Osteocyte (in vitro differentiated cells): ENCODE results near the gene ARSB. TPM values are rescaled to one million over a fixed set of nuclear protein-coding genes. Genes with fewer than 3 reads are reported as not detected.

Experiments
- DNase-seq: peaks from one replicate; pipeline ENCODE4 v3.0.0; 2021; ENCODE audit warnings: mixed read lengths; ENCODE audit not compliant: unreplicated experiment; ENCODE audit errors: extremely low spot score
- H3K27ac Mint-ChIP-seq: one replicate; pipeline ENCODE4 v1.8.0; 2021; ENCODE audit warnings: mild to moderate bottlenecking, mixed read lengths; ENCODE audit not compliant: unreplicated experiment
- H3K27me3 Mint-ChIP-seq: one replicate; pipeline ENCODE4 v1.8.0; 2021; ENCODE audit warnings: mixed read lengths; ENCODE audit not compliant: unreplicated experiment
- H3K36me3 Mint-ChIP-seq: one replicate; pipeline ENCODE4 v1.8.0; 2021; ENCODE audit warnings: mixed read lengths; ENCODE audit not compliant: unreplicated experiment
- H3K4me1 Mint-ChIP-seq: one replicate; pipeline ENCODE4 v1.8.0; 2021; ENCODE audit warnings: mixed read lengths; ENCODE audit not compliant: unreplicated experiment
- H3K4me3 Mint-ChIP-seq: one replicate; pipeline ENCODE4 v1.8.0; 2021; ENCODE audit warnings: mild to moderate bottlenecking, moderate library complexity, mixed read lengths; ENCODE audit not compliant: unreplicated experiment
- H3K9me3 Mint-ChIP-seq: one replicate; pipeline ENCODE4 v1.8.0; 2021; ENCODE audit warnings: mixed read lengths; ENCODE audit not compliant: unreplicated experiment
- total RNA-seq: library from RNA; stranded (reverse); gene quantifications from 2 replicates; pipeline ENCODE4 v1.2.1, GENCODE V29; 2021
- TF ChIP-seq, protein P1 (sequence below): fragments of 200-600 bp; sonication (generic); IDR thresholded peaks from 2 replicates; pipeline ENCODE4 v1.5.0; 2021; ENCODE audit warnings: antibody characterized with exemption, mild to moderate bottlenecking, moderate library complexity

ARSB gene
- total RNA-seq, 1 donor from 2014 or later = 34.9 TPM

DNA sequence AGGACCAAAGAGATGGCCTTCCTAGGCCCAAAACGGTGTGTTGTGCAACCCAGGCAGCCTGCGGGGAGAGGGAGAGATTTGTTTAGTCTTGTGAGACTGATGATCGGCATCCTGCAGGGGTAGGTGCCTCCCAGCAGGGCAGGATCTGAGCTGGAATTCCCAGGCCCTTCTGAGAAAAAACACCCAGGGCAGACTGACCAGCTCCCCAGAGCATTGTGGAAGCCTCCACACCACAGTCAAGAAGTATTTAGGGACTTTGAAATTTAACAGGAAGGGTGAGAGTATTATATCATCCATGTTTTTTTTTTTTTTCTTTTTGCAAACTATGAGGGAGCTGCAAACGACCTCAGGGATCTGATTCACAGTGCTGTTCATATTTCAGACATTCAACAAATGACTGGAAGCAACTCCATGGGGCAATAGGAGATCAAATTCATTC lies 232.0 kb downstream of the ARSB start:
- peak; percentile 75 for DNase-seq
- H3K27ac Mint-ChIP-seq = peak overlapping the region; percentile 74

DNA sequence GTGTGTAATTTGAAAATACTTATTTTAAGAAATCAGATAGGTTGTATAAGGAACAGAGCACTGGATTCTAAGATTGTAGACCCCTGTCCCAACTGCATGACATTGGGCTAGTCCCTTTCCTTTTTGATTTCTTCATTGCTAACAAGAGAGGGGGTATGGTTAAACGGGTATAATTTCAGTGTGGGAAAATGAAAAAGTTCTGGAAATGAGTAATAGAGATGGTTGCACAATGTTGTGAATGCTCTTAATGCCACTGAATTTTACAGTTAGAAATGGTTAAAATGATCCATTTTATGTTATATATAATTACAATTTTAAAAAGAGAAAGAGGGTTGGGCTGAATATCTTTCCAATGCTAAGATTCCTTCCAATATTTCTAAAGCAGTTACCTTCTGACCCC lies 233.2 kb downstream of the ARSB start:
- no peak for DNase-seq
- Mint-ChIP-seq H3K4me1 (peaks cover 83% of the 10 kb centered on the region), H3K4me3 (no peak overlapping the region), H3K27ac (peak overlapping the region; percentile 50), H3K36me3 (no peaks in the 10 kb centered on the region), H3K9me3 (no peaks in the 10 kb centered on the region), H3K27me3 (no peaks in the 10 kb centered on the region)
- TF ChIP-seq, protein P1, sequence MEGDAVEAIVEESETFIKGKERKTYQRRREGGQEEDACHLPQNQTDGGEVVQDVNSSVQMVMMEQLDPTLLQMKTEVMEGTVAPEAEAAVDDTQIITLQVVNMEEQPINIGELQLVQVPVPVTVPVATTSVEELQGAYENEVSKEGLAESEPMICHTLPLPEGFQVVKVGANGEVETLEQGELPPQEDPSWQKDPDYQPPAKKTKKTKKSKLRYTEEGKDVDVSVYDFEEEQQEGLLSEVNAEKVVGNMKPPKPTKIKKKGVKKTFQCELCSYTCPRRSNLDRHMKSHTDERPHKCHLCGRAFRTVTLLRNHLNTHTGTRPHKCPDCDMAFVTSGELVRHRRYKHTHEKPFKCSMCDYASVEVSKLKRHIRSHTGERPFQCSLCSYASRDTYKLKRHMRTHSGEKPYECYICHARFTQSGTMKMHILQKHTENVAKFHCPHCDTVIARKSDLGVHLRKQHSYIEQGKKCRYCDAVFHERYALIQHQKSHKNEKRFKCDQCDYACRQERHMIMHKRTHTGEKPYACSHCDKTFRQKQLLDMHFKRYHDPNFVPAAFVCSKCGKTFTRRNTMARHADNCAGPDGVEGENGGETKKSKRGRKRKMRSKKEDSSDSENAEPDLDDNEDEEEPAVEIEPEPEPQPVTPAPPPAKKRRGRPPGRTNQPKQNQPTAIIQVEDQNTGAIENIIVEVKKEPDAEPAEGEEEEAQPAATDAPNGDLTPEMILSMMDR = no peak

More for the DNA sequence above, 232.0 kb downstream of the ARSB start:
- H3K36me3 Mint-ChIP-seq = no peaks in the 10 kb centered on the region
- H3K27me3 Mint-ChIP-seq = no peaks in the 10 kb centered on the region
- no peak overlapping the region for H3K4me3 Mint-ChIP-seq
- TF ChIP-seq, protein P1 = no peak
- H3K9me3 Mint-ChIP-seq = no peaks in the 10 kb centered on the region
- H3K4me1 Mint-ChIP-seq = peaks cover 83% of the 10 kb centered on the region

GRCh38 chr5:78750281-78750680 lies 234.8 kb downstream of the ARSB start:
- Mint-ChIP-seq H3K27ac (peak overlapping the region; percentile 23), H3K36me3 (no peaks in the 10 kb centered on the region), H3K4me1 (peaks cover 84% of the 10 kb centered on the region), H3K9me3 (no peaks in the 10 kb centered on the region), H3K27me3 (no peaks in the 10 kb centered on the region), H3K4me3 (no peak overlapping the region)
- DNase-seq = no peak
- TF ChIP-seq, protein P1 = no peak

- Mint-ChIP-seq H3K27ac (peak overlapping the region; percentile 97), H3K4me3 (peak overlapping the region; percentile 15)
Observed at GRCh38 chr5:78747705-78748359, 237.3 kb downstream of the ARSB start.

DNA sequence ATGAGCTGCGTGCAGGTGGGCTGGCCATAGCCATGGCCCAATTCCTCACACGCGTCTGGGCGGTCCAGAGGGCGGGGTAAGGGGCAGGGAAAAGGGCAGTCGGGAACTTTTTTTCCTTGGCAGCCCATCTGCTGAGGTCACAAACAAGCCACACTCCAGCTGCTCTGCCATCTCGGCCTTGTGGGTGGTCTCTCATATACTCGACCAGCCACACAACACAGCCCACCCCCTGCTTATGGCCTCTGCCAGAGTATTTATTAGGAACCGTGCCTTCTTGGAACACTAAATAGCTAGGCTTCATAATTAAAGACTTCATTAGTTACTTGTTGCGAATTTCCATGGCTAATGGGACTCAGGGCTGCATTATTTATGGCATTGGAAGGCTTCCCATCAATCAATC lies 238.1 kb downstream of the ARSB start:
- no peaks in the 10 kb centered on the region for H3K9me3 Mint-ChIP-seq

More at GRCh38 chr5:78747705-78748359, 237.3 kb downstream of the ARSB start:
- Mint-ChIP-seq H3K9me3 (no peaks in the 10 kb centered on the region), H3K4me1 (peaks cover 89% of the 10 kb centered on the region), H3K36me3 (no peaks in the 10 kb centered on the region), H3K27me3 (no peaks in the 10 kb centered on the region)
- TF ChIP-seq, protein P1 = no peak
- DNase-seq = no peak

More for the DNA sequence above, 238.1 kb downstream of the ARSB start:
- Mint-ChIP-seq H3K27ac (peak overlapping the region; percentile 97), H3K27me3 (no peaks in the 10 kb centered on the region), H3K4me1 (peaks cover 83% of the 10 kb centered on the region), H3K4me3 (peak overlapping the region; percentile 15), H3K36me3 (no peaks in the 10 kb centered on the region)
- TF ChIP-seq, protein P1 = no peak
- no peak for DNase-seq
